Heart left ventricle (tissue), 13 donors: ENCODE data around the gene ZBTB38.

Experiments
- CTCF ChIP-seq, 12 donors: fragments of 200-600 bp; sonication (generic) in 4 of 12; IDR thresholded peaks; one replicate each; pipeline versions ENCODE4 v1.5.0 to v1.8.0; 2018 to 2022; ENCODE audit warnings: antibody characterized with exemption in 12 of 12, mild to moderate bottlenecking in 5 of 12
- POLR2A ChIP-seq, 2 donors: fragments of 450-650 bp; IDR thresholded peaks; one replicate each; pipeline ENCODE4 v1.6.1; 2017; ENCODE audit warnings: antibody characterized with exemption in 2 of 2, mild to moderate bottlenecking in 2 of 2, moderate library complexity in 2 of 2
- donor health status: ischemic (EF 13 %, LVEDD 7.1; RV severe dilation, severe dysfunction).
- donor health status: DM: no; HTN: yes; CAD: no.
- donor health status: DM: no; HTN: no; CAD: no.
- donor health status: ischemic (EF 25% LVEDD 6.9; RV normal size, moderate dysfunction).
- donor health status: ischemic (EF 25% LVEDD 5.7; RV mildly dilated, moderate dysfunction).
- donor health status: ischemic (EF 35%, LVEDD 5.7; RV mildly dilated, moderate dysfunction).
- donor health status: nonischemic (EF 11% LVEDD 7.7; RV severe dilation, severe dysfunction).
- donor health status: DM: yes; HTN: yes; CAD: no.
- donor health status: PGD.
- donor health status: ischemic (EF 29% LVEDD 5.4; RV normal size, mild dysfunction).
- donor health status: nonischemic (EF 23%, LVEDD 6.1; RV moderate dilation, normal function).

GRCh38 chr3:141392897-141393734 is 24.8 kb downstream of the ZBTB38 start:
- no peak for TF ChIP-seq CTCF (IDR thresholded peaks at IDR 0.05)
- TF ChIP-seq POLR2A (IDR thresholded peaks at IDR 0.05), result no peak
